HCT116 (cell line): Measurements from ENCODE around the gene HK2. TPM values are rescaled to one million over a fixed set of nuclear protein-coding genes. Genes with fewer than 3 reads are reported as not detected.

Source experiments
- ATAC-seq: fragments of 200-7000 bp; cut with Tn5 transposase; 2 replicates; pipeline ENCODE4 v1.9.1; 2020; ENCODE audit warnings: mild to moderate bottlenecking, moderate library complexity
- BruUV-seq: library from RNA; stranded (reverse); fragments of 400-500 nt; replicated peaks from 2 replicates; lab custom pipeline; 2021; lab: Mats Ljungman, UMichigan
- CTCF ChIA-PET: fragments of 300-600 bp; sonication (Branson Sonifier 250); formaldehyde crosslinking; loops from one replicate; lab custom pipeline; 2021; ENCODE audit warnings: antibody characterized with exemption; lab: Charles Lee
- POLR2A ChIA-PET: fragments of 300-600, 350-600 bp; sonication (Branson Sonifier 250); formaldehyde crosslinking; loops from one replicate; lab custom pipeline; 2021; ENCODE audit warnings: antibody characterized with exemption; lab: Charles Lee
- RAD21 ChIA-PET, 2 experiments: fragments of 300-600 bp; sonication (Branson Sonifier 250); formaldehyde crosslinking; loops; one replicate each; lab custom pipeline; 2023; ENCODE audit warnings: low total read pairs in 2 of 2; ENCODE audit not compliant: uncharacterized antibody in 2 of 2, unreplicated experiment in 2 of 2, low non-redundant PET in 1 of 2; lab: Charles Lee
- DNase-seq: peaks from one replicate; pipeline ENCODE4 v3.0.0-alpha.2; 2010; ENCODE audit warnings: low read depth, low spot score
- H2AFZ ChIP-seq: fragments of 200-600 bp; shearing (Covaris generic), sonication (generic); 2 replicates; pipeline ENCODE4 v1.6.1; 2017; ENCODE audit warnings: low read depth, mixed run types, mixed read lengths, antibody characterized with exemption, low read length; ENCODE audit not compliant: poor library complexity, severe bottlenecking
- H3K27ac ChIP-seq: 2 replicates; pipeline ENCODE4 v1.5.1; 2012; ENCODE audit warnings: low read depth, low read length
- H3K27me3 ChIP-seq: fragments of 200-600 bp; sonication (generic); 2 replicates; pipeline ENCODE4 v1.6.1; 2016; ENCODE audit warnings: mixed run types, low read length, mixed read lengths; ENCODE audit not compliant: insufficient read depth
- H3K36me3 ChIP-seq, 2 experiments: fragments of 200-500 bp in 1 of 2; fragments of 200-600 bp in 1 of 2; sonication (Bioruptor generic) in 1 of 2; sonication (generic) in 1 of 2; 2 replicates each; pipeline versions ENCODE4 v1.5.1 to v1.6.1; 2014 to 2016; ENCODE audit warnings: low read length in 2 of 2, inconsistent platforms in 1 of 2, mixed read lengths in 1 of 2, mixed run types in 1 of 2; ENCODE audit not compliant: insufficient read depth in 2 of 2, control insufficient read depth in 1 of 2
- H3K4me1 ChIP-seq, 2 experiments: fragments of 200-600 bp in 1 of 2; sonication (generic) in 1 of 2; 2 replicates each; pipeline versions ENCODE4 v1.5.1 to v1.6.1; 2012 to 2017; ENCODE audit warnings: low read length in 2 of 2, inconsistent platforms in 1 of 2, mild to moderate bottlenecking in 1 of 2, mixed read lengths in 1 of 2, mixed run types in 1 of 2, moderate library complexity in 1 of 2; ENCODE audit not compliant: insufficient read depth in 2 of 2, control insufficient read depth in 1 of 2
- H3K4me2 ChIP-seq: fragments of 200-600 bp; sonication (generic); 2 replicates; pipeline ENCODE4 v1.6.1; 2017; ENCODE audit warnings: mixed run types, low read length, mixed read lengths
- H3K4me3 ChIP-seq, 2 experiments: fragments of 200-600 bp in 1 of 2; sonication (generic) in 1 of 2; replicated peaks in 1 of 2; 2 replicates each; pipeline ENCODE4 v1.5.1; 2011 to 2016; ENCODE audit warnings: low read length in 2 of 2, control low read depth in 1 of 2, low read depth in 1 of 2, mild to moderate bottlenecking in 1 of 2, mixed read lengths in 1 of 2, mixed run types in 1 of 2
- H3K79me2 ChIP-seq: fragments of 200-600 bp; sonication (generic); 2 replicates; pipeline ENCODE4 v1.6.1; 2017; ENCODE audit warnings: mild to moderate bottlenecking, mixed run types, low read length, moderate library complexity, mixed read lengths; ENCODE audit not compliant: insufficient read depth
- H3K9ac ChIP-seq: fragments of 200-600 bp; sonication (generic); 2 replicates; pipeline ENCODE4 v1.6.1; 2016; ENCODE audit warnings: low read length, mixed read lengths
- H3K9me2 ChIP-seq: fragments of 200-600 bp; sonication (generic), shearing (Covaris generic); 2 replicates; pipeline ENCODE4 v1.6.1; 2017; ENCODE audit warnings: mixed run types, mild to moderate bottlenecking, moderate library complexity; ENCODE audit not compliant: insufficient read depth
- H3K9me3 ChIP-seq, 2 experiments: fragments of 200-500 bp in 1 of 2; fragments of 200-600 bp in 1 of 2; sonication (Bioruptor generic) in 1 of 2; sonication (generic) in 1 of 2; 2 replicates each; pipeline ENCODE4 v1.6.1; 2014 to 2017; ENCODE audit warnings: low read length in 2 of 2, mixed read lengths in 2 of 2, inconsistent platforms in 1 of 2, low read depth in 1 of 2, mild to moderate bottlenecking in 1 of 2, mixed run types in 1 of 2, moderate library complexity in 1 of 2; ENCODE audit not compliant: control insufficient read depth in 1 of 2, insufficient read depth in 1 of 2
- H4K20me1 ChIP-seq: fragments of 200-600 bp; sonication (generic), shearing (Covaris generic); 2 replicates; pipeline ENCODE4 v1.6.1; 2017; ENCODE audit warnings: mixed run types, mild to moderate bottlenecking, moderate library complexity; ENCODE audit not compliant: insufficient read depth
- EGR1 ChIP-seq: IDR thresholded peaks from 2 replicates; pipeline ENCODE4 v1.6.1; 2012; ENCODE audit warnings: low read depth
- EZH2 ChIP-seq: fragments of 200-600 bp; sonication (generic); IDR thresholded peaks from 2 replicates; pipeline ENCODE4 v1.6.1; 2017; ENCODE audit warnings: antibody characterized with exemption, mixed run types
- POLR2AphosphoS5 ChIP-seq: IDR thresholded peaks from 2 replicates; pipeline ENCODE4 v1.6.1; 2011; ENCODE audit warnings: mild to moderate bottlenecking, low read depth, low read length, moderate library complexity
- TCF7L2 ChIP-seq: IDR thresholded peaks from 2 replicates; pipeline ENCODE4 v1.7.0; 2011; ENCODE audit warnings: borderline replicate concordance, inconsistent platforms; ENCODE audit not compliant: insufficient read depth, insufficient read length; ENCODE audit errors: extremely low read depth
- YY1 ChIP-seq: IDR thresholded peaks from 2 replicates; pipeline ENCODE4 v1.6.1; 2011; ENCODE audit warnings: low read length, low read depth, moderate library complexity, mild to moderate bottlenecking; ENCODE audit not compliant: insufficient replicate concordance; ENCODE audit errors: extremely low read depth
- ZFX ChIP-seq: fragments of 450-650 bp; IDR thresholded peaks from 2 replicates; pipeline ENCODE4 v1.6.1; 2017
- intact Hi-C: fragments of 100-400 bp; cut with micrococcal nuclease; formaldehyde crosslinking; loops from 2 replicates; pipeline ENCODE4 v1.10.0; 2022
- total RNA-seq: library from RNA; stranded (reverse); gene quantifications from one replicate; pipeline ENCODE4 v1.2.1, GENCODE V29; 2021; ENCODE audit not compliant: unreplicated experiment
- TF ChIP-seq, protein P1 (sequence below): IDR thresholded peaks from 2 replicates; pipeline ENCODE4 v1.6.1; 2012
- TF ChIP-seq, protein P2 (sequence below): IDR thresholded peaks from 2 replicates; pipeline ENCODE4 v1.6.1; 2012; ENCODE audit warnings: low read depth
- TF ChIP-seq, protein P3 (sequence below), 3 experiments: fragments of 200-600 bp in 1 of 3; sonication (generic) in 1 of 3; IDR thresholded peaks in 2 of 3; conservative IDR thresholded peaks in 1 of 3; 2 replicates each; pipeline ENCODE4 v1.5.1; 2012 to 2017; ENCODE audit warnings: low read depth in 2 of 3, low read length in 2 of 3, antibody characterized with exemption in 1 of 3, borderline replicate concordance in 1 of 3, control low read depth in 1 of 3, mild to moderate bottlenecking in 1 of 3, mixed read lengths in 1 of 3, mixed run types in 1 of 3, moderate library complexity in 1 of 3; ENCODE audit not compliant: insufficient read depth in 1 of 3

The HK2 gene
- total RNA-seq, 1 experiment from 2014 or later = 42.5 TPM

DNA sequence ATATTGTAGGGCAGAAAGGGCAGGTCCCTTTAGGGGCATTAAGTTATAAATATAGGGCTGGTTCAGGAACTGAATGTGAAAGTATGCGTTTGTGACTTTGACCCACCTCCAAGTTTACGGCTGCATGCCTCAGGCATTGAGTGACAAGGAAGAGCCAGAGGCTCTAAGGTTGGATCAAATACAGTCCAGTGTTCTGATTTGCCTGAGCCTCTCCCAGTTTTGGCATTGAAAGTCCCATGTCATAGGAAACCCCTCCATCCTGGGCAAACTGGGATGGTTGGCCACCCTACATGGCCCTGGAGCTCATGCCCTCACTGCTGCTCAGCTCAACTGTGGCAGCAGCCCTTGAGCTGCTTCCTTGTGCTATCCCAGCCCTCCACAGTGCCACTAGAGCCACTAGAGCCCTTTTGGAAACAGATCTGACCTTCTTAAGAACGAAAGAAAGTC, 29.9 kb downstream of the HK2 start (continued):
- no peak for TF ChIP-seq POLR2AphosphoS5

DNA sequence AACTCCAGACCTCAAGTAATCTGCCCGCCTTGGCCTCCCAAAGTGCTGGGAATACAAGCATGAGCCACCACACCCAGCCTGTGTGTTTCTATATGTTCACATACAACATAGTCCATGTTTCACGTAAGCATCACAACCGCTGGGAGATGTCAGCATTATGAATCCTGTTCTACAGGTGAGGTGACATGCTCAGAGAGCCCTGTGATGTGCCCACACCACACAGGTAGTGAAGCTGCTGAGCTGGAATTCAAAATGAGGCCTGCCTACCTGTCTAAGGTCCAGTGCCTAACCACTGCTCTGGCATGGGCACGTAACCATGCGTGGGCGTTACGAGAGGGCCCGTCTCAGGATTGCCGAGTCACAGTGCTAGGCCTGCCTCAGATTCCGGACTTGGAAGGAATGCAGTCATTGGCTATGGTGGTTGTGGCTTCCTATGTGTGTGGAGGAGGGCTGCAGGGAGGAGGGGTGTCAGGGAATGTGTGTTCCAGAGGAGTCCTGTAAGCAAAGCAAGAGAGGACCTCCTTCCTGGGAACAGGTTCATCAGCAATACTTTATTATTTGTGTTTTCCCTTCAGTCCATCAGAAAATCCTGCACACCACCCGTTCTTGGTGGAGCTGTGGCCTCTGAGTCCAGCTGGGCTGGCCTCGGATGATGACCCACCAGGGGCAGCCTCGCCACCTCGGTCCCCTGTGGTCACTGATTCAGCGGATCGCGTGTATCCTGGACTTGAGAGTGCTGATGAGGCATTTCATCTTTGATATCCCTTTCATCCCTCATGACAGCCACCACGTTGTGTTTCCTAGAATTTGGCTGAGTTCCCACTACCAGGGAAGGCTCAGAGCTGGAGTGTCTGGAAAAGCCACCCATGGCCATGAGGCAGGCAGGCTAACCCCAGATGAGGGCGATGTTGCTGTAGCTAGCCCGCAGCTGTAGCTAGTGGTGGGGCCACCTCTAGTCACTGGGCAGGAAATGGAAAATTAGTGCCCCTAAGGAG, 31.1 kb downstream of the HK2 start:
- Histone ChIP-seq H3K79me2 (peaks cover 64% of the 10 kb centered on the region), H3K27ac (peak overlapping the region; percentile 74), H3K4me1 (peaks cover 62 to 71% of the 10 kb centered on the region in 2 experiments), H3K9me3 (no peaks in the 10 kb centered on the region), H3K4me3 (peak overlapping the region in 1 of 2 experiments; percentile 13; a peak in 2 of 4 replicates), H4K20me1 (0 out of 2 replicates have a peak, but pooled peaks cover 3% of the 10 kb centered on the region), H3K36me3 (peaks cover 0 to 17% of the 10 kb centered on the region in 2 experiments; a peak in 2 of 4 replicates), H3K9me2 (no peaks in the 10 kb centered on the region), H2AFZ (no peak overlapping the region), H3K27me3 (no peaks in the 10 kb centered on the region), H3K4me2 (peak overlapping the region; percentile 62), H3K9ac (peak overlapping the region; percentile 48)
- ATAC-seq (peak; percentile 73), DNase-seq (peak; percentile 54)
- CTCF ChIA-PET = interaction anchor here (1.0 to 1.8 kb wide), 3 partner anchors 10 to 174 kb away, joined by 3 to 13 read pairs (median 6); no protein-coding TSS in a partner anchor
- intact Hi-C loops = loop anchor here (1.0 kb wide), 1 partner anchor 30 kb away; no protein-coding TSS in a partner anchor
- RAD21 ChIA-PET = no interaction called here
- no TSS peak for BruUV-seq
- POLR2A ChIA-PET = no interaction called here
- TF ChIP-seq ZFX (no peak), YY1 (peak; percentile 25), EGR1 (peak; percentile 98), EZH2 (no peak), TCF7L2 (no peak)
- TF ChIP-seq, protein P1, sequence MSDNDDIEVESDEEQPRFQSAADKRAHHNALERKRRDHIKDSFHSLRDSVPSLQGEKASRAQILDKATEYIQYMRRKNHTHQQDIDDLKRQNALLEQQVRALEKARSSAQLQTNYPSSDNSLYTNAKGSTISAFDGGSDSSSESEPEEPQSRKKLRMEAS = peak; percentile 56; the same call in 1 of the 2 replicates
- TF ChIP-seq, protein P2, sequence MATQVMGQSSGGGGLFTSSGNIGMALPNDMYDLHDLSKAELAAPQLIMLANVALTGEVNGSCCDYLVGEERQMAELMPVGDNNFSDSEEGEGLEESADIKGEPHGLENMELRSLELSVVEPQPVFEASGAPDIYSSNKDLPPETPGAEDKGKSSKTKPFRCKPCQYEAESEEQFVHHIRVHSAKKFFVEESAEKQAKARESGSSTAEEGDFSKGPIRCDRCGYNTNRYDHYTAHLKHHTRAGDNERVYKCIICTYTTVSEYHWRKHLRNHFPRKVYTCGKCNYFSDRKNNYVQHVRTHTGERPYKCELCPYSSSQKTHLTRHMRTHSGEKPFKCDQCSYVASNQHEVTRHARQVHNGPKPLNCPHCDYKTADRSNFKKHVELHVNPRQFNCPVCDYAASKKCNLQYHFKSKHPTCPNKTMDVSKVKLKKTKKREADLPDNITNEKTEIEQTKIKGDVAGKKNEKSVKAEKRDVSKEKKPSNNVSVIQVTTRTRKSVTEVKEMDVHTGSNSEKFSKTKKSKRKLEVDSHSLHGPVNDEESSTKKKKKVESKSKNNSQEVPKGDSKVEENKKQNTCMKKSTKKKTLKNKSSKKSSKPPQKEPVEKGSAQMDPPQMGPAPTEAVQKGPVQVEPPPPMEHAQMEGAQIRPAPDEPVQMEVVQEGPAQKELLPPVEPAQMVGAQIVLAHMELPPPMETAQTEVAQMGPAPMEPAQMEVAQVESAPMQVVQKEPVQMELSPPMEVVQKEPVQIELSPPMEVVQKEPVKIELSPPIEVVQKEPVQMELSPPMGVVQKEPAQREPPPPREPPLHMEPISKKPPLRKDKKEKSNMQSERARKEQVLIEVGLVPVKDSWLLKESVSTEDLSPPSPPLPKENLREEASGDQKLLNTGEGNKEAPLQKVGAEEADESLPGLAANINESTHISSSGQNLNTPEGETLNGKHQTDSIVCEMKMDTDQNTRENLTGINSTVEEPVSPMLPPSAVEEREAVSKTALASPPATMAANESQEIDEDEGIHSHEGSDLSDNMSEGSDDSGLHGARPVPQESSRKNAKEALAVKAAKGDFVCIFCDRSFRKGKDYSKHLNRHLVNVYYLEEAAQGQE = no peak
- TF ChIP-seq, protein P3, sequence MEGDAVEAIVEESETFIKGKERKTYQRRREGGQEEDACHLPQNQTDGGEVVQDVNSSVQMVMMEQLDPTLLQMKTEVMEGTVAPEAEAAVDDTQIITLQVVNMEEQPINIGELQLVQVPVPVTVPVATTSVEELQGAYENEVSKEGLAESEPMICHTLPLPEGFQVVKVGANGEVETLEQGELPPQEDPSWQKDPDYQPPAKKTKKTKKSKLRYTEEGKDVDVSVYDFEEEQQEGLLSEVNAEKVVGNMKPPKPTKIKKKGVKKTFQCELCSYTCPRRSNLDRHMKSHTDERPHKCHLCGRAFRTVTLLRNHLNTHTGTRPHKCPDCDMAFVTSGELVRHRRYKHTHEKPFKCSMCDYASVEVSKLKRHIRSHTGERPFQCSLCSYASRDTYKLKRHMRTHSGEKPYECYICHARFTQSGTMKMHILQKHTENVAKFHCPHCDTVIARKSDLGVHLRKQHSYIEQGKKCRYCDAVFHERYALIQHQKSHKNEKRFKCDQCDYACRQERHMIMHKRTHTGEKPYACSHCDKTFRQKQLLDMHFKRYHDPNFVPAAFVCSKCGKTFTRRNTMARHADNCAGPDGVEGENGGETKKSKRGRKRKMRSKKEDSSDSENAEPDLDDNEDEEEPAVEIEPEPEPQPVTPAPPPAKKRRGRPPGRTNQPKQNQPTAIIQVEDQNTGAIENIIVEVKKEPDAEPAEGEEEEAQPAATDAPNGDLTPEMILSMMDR (IDR thresholded peaks at IDR 0.05 in 2 of 3, conservative IDR thresholded peaks at IDR 0.05 in 1 of 3; ENCODE audit: borderline replicate concordance in 1 of 3, insufficient read depth in 1 of 3, low read depth in 2 of 3, low read length in 2 of 3) = peak in 1 of 3 experiments; percentile 18; a peak in 1 of 6 replicates
